Measurements from ENCODE around the gene GNAQ. TPM values are rescaled to one million over a fixed set of nuclear protein-coding genes. Genes with fewer than 3 reads are reported as not detected.
A peak's percentile ranks its signal among the peaks of the same experiment; 100 is the strongest.
"Not testable (repeated sequence)": the region's sequence is repeated elsewhere in the genome, so short reads cannot be mapped to it uniquely, and the experiment has no call there.

GNAQ gene
- total and polyA plus RNA-seq, 10 donors: 4.4 to 52.3 (median 31.2) TPM

- Histone ChIP-seq H3K4me1 (peaks cover 0 to 24% (median 2%) of the 10 kb centered on the region in 6 donors), H3K27me3 (replicated peaks in 1 of 7) (no peaks in the 10 kb centered on the region), H3K36me3 (no peaks in the 10 kb centered on the region), H3K9me3 (no peaks in the 10 kb centered on the region), H3K27ac (no peak overlapping the region), H3K4me3 (no peak overlapping the region)
- 66 to 89% (median 76%) methylated on average over 2 of the region's 2 CpGs for WGBS, 5 donors
- DNase-seq: no peak
- no peak for TF ChIP-seq POLR2A (IDR thresholded peaks at IDR 0.05)
- TF ChIP-seq POLR2AphosphoS5 (IDR thresholded peaks at IDR 0.05): no peak
- TF ChIP-seq CTCF (IDR thresholded peaks at IDR 0.05 in 8 of 11, conservative IDR thresholded peaks at IDR 0.05 in 3 of 11): no peak
- intact Hi-C loops (cut with DNase I; ENCODE audit: low total_unique reads): no loop called here
These were observed 265.8 kb downstream of the GNAQ start for GRCh38 chr9:77765781-77766259.

DNA sequence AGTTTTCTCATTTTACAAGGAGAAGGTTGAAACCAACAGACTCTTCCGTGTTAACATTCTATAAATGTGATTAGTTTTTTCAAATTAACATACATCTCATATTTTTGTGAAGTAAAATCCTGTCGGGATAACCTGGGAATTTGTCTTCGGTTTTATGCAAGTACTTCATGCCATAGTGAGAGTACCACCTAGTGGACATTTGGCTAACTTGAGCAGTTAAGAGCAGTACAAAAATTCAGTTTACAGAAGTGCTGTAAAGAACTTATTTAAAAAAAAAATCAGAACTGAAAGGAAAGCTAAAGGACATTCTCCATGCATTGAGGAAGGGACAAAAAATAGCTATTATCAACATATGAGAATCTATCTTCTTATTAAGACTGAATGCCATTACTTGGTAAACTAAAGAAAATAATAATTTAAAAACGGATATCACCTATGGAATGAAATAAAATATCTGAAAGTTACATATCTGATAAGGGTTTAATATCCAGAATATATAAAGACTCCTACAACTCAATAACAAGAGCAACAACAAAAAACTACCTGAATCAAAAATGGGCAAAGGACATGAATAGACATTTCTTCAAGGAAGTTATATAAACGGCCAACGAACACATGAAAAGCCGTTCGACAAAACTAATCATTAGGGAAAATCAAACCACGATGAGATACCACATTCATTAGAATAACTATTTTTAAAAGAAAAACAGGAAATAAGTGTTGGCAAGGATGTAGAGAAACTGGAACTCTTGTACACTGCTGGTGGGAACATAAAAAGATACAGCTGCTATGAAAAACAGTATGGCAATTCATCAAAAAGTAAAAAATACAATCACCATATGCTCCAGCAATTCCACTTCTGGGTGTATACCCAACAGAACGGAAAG lies 266.5 kb downstream of the GNAQ start:
- WGBS, 5 donors: 66 to 73% (median 70%) methylated on average over 10 of the region's 10 CpGs
- Histone ChIP-seq H3K4me3 (no peak overlapping the region), H3K36me3 (no peaks in the 10 kb centered on the region), H3K9me3 (no peaks in the 10 kb centered on the region), H3K27me3 (replicated peaks in 1 of 7) (no peaks in the 10 kb centered on the region), H3K4me1 (peaks cover 0 to 20% (median 2%) of the 10 kb centered on the region in 6 donors), H3K27ac (no peak overlapping the region)
- DNase-seq: no peak
- intact Hi-C loops (cut with DNase I; ENCODE audit: low total_unique reads): no loop called here
- TF ChIP-seq CTCF (IDR thresholded peaks at IDR 0.05 in 8 of 11, conservative IDR thresholded peaks at IDR 0.05 in 3 of 11): peak in 8 of 11 experiments; percentile 14 to 58 (median 36)
- TF ChIP-seq POLR2A (IDR thresholded peaks at IDR 0.05): no peak
- no peak for TF ChIP-seq POLR2AphosphoS5 (IDR thresholded peaks at IDR 0.05)

- Histone ChIP-seq H3K4me3 (no peak overlapping the region), H3K4me1 (peaks cover 0 to 5% (median 0%) of the 10 kb centered on the region in 6 donors), H3K27ac (no peak overlapping the region), H3K9me3 (no peaks in the 10 kb centered on the region), H3K27me3 (replicated peaks in 1 of 7) (no peaks in the 10 kb centered on the region), H3K36me3 (no peaks in the 10 kb centered on the region)
- WGBS, 5 donors: 92 to 97% (median 95%) methylated on average over 4 of the region's 4 CpGs
- TF ChIP-seq CTCF (IDR thresholded peaks at IDR 0.05 in 8 of 11, conservative IDR thresholded peaks at IDR 0.05 in 3 of 11) (no peak), POLR2AphosphoS5 (IDR thresholded peaks at IDR 0.05) (no peak), POLR2A (IDR thresholded peaks at IDR 0.05) (no peak)
- intact Hi-C loops (cut with DNase I; ENCODE audit: low total_unique reads): no loop called here
- no peak for DNase-seq
These were observed 268.0 kb downstream of the GNAQ start for GRCh38 chr9:77763566-77763965.

DNA sequence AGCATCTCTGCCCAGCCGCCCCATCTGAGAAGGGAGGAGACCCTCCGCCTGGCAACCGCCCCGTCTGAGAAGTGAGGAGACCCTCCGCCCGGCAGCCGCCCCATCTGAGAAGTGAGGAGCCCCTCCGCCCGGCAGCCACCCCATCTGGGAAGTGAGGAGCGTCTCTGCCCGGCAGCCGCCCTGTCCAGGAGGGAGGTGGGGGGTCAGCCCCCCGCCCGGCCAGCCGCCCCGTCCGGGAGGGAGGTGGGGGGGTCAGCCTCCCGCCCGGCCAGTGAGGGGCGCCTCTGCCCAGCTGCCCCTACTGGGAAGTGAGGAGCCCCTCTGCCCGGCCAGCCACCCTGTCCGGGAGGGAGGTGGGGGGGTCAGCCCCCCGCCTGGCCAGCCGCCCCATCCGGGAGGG lies 270.7 kb downstream of the GNAQ start:
- H3K27me3 ChIP-seq (replicated peaks in 1 of 7); H3K36me3 ChIP-seq; H3K4me1 ChIP-seq; H3K27ac ChIP-seq; H3K4me3 ChIP-seq; intact Hi-C loops (cut with DNase I; ENCODE audit: low total_unique reads); H3K9me3 ChIP-seq: not testable (repeated sequence)
- WGBS, 5 donors: 97 to 100% (median 98%) methylated on average over 4 to 20 of the region's 25 CpGs; no CpG with 5 or more reads in 1 of the 5 donors
- DNase-seq: peak; percentile 51
